Smooth muscle cell (in vitro differentiated cells): ENCODE results near the gene PRCC. TPM values are rescaled to one million over a fixed set of nuclear protein-coding genes. Genes with fewer than 3 reads are reported as not detected.

Experiments
- DNase-seq: peaks from one replicate; lab custom pipeline; 2025; ENCODE audit not compliant: unreplicated experiment; lab: John Stamatoyannopoulos, UW
- H2AFZ ChIP-seq: fragments of 200-600 bp; sonication (generic); 2 replicates; pipeline ENCODE4 v1.6.0; 2016; ENCODE audit warnings: antibody characterized with exemption, low read depth, mild to moderate bottlenecking
- H3F3A ChIP-seq: fragments of 200-600 bp; sonication (generic); 2 replicates; pipeline ENCODE4 v1.6.0; 2017; ENCODE audit warnings: antibody characterized with exemption, low read depth
- H3K27ac ChIP-seq: fragments of 200-600 bp; sonication (generic); 2 replicates; pipeline ENCODE4 v1.5.1; 2016; ENCODE audit warnings: low read depth, mild to moderate bottlenecking
- H3K27me3 ChIP-seq: fragments of 200-600 bp; sonication (generic); 2 replicates; pipeline ENCODE4 v1.6.1; 2016; ENCODE audit warnings: low read depth, mild to moderate bottlenecking
- H3K36me3 ChIP-seq: fragments of 200-600 bp; sonication (generic); 2 replicates; pipeline ENCODE4 v1.5.1; 2016; ENCODE audit warnings: low read depth
- H3K4me1 ChIP-seq: fragments of 200-600 bp; sonication (generic); 2 replicates; pipeline ENCODE4 v1.5.1; 2016; ENCODE audit warnings: low read depth
- H3K4me2 ChIP-seq: fragments of 200-600 bp; sonication (generic); 2 replicates; pipeline ENCODE4 v1.6.0; 2016; ENCODE audit warnings: mild to moderate bottlenecking
- H3K4me3 ChIP-seq: fragments of 200-600 bp; sonication (generic); 2 replicates; pipeline ENCODE4 v1.5.1; 2016; ENCODE audit warnings: mild to moderate bottlenecking
- H3K79me2 ChIP-seq: fragments of 200-600 bp; sonication (generic); 2 replicates; pipeline ENCODE4 v1.6.0; 2016; ENCODE audit warnings: low read depth, mild to moderate bottlenecking
- H3K9ac ChIP-seq: fragments of 200-600 bp; sonication (generic); 2 replicates; pipeline ENCODE4 v1.6.0; 2016; ENCODE audit warnings: low read depth
- H3K9me3 ChIP-seq: fragments of 200-600 bp; sonication (generic); replicated peaks from 2 replicates; pipeline ENCODE4 v1.5.1; 2016; ENCODE audit warnings: low read depth
- H4K20me1 ChIP-seq: fragments of 200-600 bp; sonication (generic); 2 replicates; pipeline ENCODE4 v1.6.0; 2016; ENCODE audit warnings: low read depth
- WGBS: methylation state at CpG from one replicate; pipeline ENCODE4 v1.1.7; 2016; ENCODE audit warnings: low lambda C conversion rate; 5-methylcytosine and 5-hydroxymethylcytosine counted together
- polyA plus RNA-seq: library from polyadenylated mRNA; unstranded; fragments of >200 nt; fragmentation: Nextera tagmentation; extraction: Ambion mirVana; gene quantifications from 2 replicates; pipeline ENCODE4 v1.2.1, GENCODE V29; 2016
- total RNA-seq: library from RNA; depleted of rRNA; stranded (reverse); fragments of >200 nt; gene quantifications from 2 replicates; pipeline ENCODE4 v1.2.3, GENCODE V29; 2014
- TF ChIP-seq, protein P1 (sequence below): fragments of 200-600 bp; sonication (generic); IDR thresholded peaks from 2 replicates; pipeline ENCODE4 v1.5.1; 2017; ENCODE audit warnings: borderline replicate concordance, mild to moderate bottlenecking, antibody characterized with exemption; ENCODE audit not compliant: insufficient read depth, poor library complexity, severe bottlenecking

The PRCC gene
- total and polyA plus RNA-seq, 2 experiments from 2014 or later, result 37.7 to 68.7 TPM

GRCh38 chr1:156796340-156797097 lies 29.2 kb downstream of the PRCC start:
- Histone ChIP-seq H4K20me1 (peaks cover 88% of the 10 kb centered on the region), H2AFZ (no peak overlapping the region), H3K4me2 (no peak overlapping the region), H3K79me2 (no peaks in the 10 kb centered on the region), H3K4me1 (no peaks in the 10 kb centered on the region), H3K36me3 (peaks cover 2% of the 10 kb centered on the region), H3F3A (peaks cover 69% of the 10 kb centered on the region), H3K27me3 (no peaks in the 10 kb centered on the region), H3K27ac (no peak overlapping the region), H3K9ac (no peak overlapping the region), H3K9me3 (no peaks in the 10 kb centered on the region), H3K4me3 (no peak overlapping the region)
- 86% methylated on average over 8 of the region's 8 CpGs for WGBS
- DNase-seq, result no peak
- TF ChIP-seq, protein P1, sequence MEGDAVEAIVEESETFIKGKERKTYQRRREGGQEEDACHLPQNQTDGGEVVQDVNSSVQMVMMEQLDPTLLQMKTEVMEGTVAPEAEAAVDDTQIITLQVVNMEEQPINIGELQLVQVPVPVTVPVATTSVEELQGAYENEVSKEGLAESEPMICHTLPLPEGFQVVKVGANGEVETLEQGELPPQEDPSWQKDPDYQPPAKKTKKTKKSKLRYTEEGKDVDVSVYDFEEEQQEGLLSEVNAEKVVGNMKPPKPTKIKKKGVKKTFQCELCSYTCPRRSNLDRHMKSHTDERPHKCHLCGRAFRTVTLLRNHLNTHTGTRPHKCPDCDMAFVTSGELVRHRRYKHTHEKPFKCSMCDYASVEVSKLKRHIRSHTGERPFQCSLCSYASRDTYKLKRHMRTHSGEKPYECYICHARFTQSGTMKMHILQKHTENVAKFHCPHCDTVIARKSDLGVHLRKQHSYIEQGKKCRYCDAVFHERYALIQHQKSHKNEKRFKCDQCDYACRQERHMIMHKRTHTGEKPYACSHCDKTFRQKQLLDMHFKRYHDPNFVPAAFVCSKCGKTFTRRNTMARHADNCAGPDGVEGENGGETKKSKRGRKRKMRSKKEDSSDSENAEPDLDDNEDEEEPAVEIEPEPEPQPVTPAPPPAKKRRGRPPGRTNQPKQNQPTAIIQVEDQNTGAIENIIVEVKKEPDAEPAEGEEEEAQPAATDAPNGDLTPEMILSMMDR, result no peak

- Histone ChIP-seq H3K36me3 (peaks cover 2% of the 10 kb centered on the region), H3F3A (peaks cover 63% of the 10 kb centered on the region), H3K27me3 (no peaks in the 10 kb centered on the region), H3K4me3 (no peak overlapping the region), H3K4me1 (no peaks in the 10 kb centered on the region), H4K20me1 (peaks cover 80% of the 10 kb centered on the region), H3K9ac (no peak overlapping the region), H3K4me2 (no peak overlapping the region), H3K9me3 (no peaks in the 10 kb centered on the region), H3K79me2 (no peaks in the 10 kb centered on the region), H3K27ac (no peak overlapping the region), H2AFZ (no peak overlapping the region)
- TF ChIP-seq, protein P1, result peak; percentile 79
- no peak for DNase-seq
- 28% methylated on average over 4 of the region's 4 CpGs for WGBS
Observed at GRCh38 chr1:156797212-156797871, 30.0 kb downstream of the PRCC start.

DNA sequence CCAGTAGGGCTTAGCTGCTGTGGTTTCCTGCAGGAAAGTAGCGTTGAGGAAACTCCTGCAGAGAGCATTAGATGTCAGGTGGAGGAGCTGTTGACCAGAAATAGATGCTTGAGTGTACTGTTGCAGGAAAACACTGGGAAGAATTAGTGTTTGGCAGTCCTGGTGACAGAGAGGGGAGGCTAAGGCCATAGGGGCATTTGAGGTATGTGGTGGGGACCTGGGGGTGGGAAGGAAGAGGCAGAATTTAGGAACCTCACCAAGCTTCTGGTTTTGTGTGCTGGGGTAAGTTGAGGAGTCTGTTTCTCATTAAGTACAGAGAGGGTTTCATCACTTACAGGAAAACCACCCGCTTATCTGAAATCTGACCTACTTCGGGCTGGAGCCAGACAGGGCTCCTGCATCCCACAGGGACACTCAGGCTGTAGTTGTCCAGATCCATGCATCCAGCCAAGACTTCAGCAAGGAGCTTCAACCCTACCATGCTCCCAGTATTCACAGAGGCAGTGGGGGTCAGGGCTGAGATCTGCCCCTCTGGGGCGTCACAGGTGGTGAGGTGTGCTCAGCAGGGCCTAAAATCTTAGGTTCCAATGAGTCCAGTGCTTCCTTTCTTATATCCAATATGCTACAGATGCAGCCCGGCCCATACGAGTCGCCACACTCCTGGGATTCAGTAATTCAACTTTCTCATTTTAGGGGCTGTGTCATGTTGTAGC lies 34.2 kb downstream of the PRCC start:
- DNase-seq, result no peak
- Histone ChIP-seq H3K4me3 (no peak overlapping the region), H3K4me1 (peaks cover 14% of the 10 kb centered on the region), H3K9me3 (no peaks in the 10 kb centered on the region), H3K9ac (no peak overlapping the region), H2AFZ (no peak overlapping the region), H3K79me2 (no peaks in the 10 kb centered on the region), H3K36me3 (peaks cover 2% of the 10 kb centered on the region), H3K27ac (peak overlapping the region; percentile 65), H4K20me1 (peaks cover 38% of the 10 kb centered on the region), H3K27me3 (no peaks in the 10 kb centered on the region), H3K4me2 (peak overlapping the region; percentile 52), H3F3A (peaks cover 45% of the 10 kb centered on the region)
- 45% methylated on average over 7 of the region's 7 CpGs for WGBS
- TF ChIP-seq, protein P1, result peak; percentile 37
